Occipital lobe (tissue), 2 donors: ENCODE measurements around the gene CCT3. TPM values are rescaled to one million over a fixed set of nuclear protein-coding genes. Genes with fewer than 3 reads are reported as not detected.
"Not testable (repeated sequence)": the region's sequence is repeated elsewhere in the genome, so short reads cannot be mapped to it uniquely, and the experiment has no call there.

Experiments
- DNase-seq: peaks from one replicate; lab custom pipeline; 2025; lab: John Stamatoyannopoulos, UW
- total RNA-seq: library from RNA; depleted of rRNA; stranded (reverse); fragments of >200 nt; gene quantifications from one replicate; pipeline ENCODE4 v1.2.3, GENCODE V29; 2014

CCT3 gene
- total RNA-seq, 1 donor from 2014 or later = 352 TPM

DNA sequence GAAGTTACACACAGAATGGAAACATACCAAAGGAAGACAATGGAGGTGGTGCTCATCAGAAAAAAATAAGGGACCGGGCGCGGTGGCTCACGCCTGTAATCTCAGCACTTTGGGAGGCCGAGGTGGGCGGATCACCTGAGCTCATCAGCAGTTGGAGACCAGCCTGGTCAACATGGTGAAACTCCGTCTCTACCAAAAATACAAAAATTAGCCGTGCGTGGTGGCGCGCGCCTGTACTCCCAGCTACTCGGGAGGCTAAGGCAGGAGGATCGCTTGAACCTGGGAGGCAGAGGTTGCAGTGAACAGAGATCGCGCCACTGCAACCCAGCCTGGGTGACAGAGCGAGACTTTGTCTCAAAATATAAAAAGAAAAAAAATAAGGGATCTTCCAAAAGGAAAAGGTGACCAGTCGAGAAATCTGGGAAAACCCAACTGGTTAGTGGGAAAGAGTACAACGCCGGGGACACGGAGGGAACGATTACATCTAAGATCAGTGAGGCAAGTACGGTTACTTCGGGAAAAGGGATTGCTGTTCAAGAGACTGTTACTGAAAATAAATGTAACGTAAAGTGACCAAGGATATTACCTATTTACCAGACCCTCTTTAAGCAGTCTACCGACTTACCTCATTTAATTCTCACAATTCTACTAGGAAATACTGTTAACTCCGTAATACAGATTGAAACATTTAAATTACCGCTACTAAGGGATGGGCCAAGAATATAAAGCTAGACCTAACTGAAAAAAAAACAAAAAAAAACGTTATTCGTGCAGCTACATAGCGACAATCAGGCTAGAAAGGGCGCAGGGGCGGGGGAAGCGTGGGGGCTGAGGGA lies 822 bp downstream of the CCT3 start:
- DNase-seq = no peak

- DNase-seq = no peak
Observed at GRCh38 chr1:156336242-156336641, 1.9 kb downstream of the CCT3 start.

DNA sequence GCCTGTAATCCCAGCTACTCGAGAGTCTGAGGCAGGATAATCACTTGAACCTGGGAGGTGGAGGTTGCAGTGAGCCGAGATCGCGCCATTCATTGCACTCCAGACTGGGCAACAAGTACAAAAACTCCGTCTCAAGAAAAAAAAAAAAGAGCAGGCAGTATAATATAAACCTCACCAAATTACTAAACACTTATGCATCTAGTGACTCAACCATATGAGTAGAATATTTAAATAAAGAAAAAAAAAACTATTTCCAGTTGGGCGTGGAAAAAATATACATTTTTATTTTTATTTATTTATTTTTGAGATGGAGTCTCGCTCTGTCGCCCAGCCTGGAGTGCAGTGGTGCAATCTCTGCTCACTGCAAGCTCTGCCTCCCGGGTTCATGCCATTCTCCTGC lies 14.9 kb downstream of the CCT3 start:
- DNase-seq = not testable (repeated sequence)

DNA sequence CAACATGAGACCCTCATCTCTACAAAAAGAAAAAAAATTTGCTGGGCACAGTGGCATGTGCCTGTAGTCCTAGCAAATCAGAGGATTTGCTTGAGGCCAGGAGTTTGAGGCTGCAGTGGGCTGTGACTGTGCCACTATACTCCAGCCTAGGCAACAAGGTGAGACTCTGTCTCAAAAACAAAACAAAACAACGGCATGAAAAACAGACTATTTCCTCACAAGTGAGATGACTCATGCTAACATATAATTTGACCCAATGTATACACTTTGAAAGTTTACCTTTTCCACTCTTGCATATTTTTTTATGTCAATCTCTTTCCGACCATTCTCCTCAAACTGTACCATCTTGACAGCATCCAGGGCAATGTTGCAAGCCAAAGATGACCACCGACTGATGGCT lies 17.5 kb downstream of the CCT3 start:
- no peak for DNase-seq

DNA sequence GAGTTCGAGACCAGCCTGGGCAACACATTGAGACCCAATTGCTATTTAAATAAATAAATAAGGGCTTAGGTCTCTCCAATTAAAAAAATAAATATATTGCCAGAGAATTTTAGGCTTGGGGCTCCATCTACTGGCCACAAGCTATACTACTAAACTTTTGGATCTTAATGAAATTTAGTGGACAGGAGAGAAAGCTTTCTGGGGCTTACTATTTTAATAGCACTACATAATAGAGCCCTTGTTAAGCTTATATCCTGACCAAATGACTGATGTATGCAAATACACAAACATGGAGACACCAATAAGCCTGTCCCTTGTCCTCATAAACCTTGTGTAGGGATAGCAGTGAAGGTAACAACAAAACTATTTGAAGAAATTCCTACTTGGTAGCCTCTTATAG lies 18.4 kb downstream of the CCT3 start:
- DNase-seq = no peak

- no peak for DNase-seq
Observed at GRCh38 chr1:156316909-156317308, 21.2 kb downstream of the CCT3 start.

DNA sequence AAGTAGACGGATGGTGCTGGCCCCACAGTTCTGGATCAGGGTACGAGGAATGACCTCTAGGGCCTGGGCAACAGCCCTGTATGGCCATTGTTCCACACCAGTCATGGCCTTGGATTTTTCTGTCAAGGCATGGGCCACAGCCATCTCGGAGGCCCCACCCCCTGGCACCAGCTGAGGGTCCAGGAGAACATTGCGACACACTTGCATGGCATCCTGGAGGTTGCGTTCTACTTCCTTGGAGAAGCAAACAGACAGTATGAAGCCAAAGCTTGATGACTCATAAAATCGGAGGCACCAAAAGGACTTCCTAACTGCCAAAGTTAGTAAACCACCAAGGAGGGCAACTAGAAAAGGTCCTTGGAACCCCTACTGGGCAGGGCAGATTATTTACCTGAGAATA lies 27.1 kb downstream of the CCT3 start:
- DNase-seq = no peak

DNA sequence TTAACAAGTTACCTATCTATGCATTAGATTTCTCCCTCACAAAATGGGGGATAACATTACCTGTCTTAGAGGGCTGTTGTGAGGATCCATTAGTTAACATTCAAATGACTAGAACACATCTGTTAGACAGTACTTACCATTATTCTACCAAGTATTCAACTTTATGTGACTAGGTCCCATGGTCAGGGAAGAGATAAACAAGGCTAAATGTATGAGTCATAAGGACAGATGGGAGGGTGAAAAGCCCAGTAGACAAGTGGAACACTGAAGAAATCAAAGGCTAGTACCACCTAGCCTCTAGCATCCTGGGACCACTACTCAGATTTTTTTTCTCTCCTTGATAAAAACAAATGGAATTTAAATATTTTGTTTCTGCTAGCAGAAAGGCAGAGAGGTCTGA lies 30.0 kb downstream of the CCT3 start:
- DNase-seq = no peak

DNA sequence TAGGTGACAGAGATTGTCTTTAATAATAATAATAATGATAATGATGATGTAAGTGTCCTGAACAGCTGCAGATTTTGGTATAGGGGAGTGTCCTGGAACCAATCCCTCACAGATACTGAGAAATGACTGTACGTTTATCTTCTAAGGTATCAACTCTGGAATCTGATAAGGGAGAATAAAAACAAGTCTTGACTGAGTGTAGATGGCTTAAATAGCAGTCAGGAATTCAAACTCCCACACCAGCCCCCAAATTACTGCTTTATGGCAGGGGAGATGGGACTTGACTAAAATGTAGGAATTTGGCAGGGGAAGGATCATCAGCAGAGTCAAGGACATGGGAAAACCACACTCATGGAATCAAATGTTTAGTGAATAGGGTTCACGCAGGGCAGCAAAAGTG lies 32.9 kb downstream of the CCT3 start:
- DNase-seq = no peak

GRCh38 chr1:156303241-156303640 lies 34.9 kb downstream of the CCT3 start:
- DNase-seq = no peak

- DNase-seq = no peak
Observed at GRCh38 chr1:156298852-156299357, 39.2 kb downstream of the CCT3 start, which contains the start of gene VHLL. VHLL (minus strand) TSS chr1:156299307; CDS start chr1:156299189, 118 bp downstream.

DNA sequence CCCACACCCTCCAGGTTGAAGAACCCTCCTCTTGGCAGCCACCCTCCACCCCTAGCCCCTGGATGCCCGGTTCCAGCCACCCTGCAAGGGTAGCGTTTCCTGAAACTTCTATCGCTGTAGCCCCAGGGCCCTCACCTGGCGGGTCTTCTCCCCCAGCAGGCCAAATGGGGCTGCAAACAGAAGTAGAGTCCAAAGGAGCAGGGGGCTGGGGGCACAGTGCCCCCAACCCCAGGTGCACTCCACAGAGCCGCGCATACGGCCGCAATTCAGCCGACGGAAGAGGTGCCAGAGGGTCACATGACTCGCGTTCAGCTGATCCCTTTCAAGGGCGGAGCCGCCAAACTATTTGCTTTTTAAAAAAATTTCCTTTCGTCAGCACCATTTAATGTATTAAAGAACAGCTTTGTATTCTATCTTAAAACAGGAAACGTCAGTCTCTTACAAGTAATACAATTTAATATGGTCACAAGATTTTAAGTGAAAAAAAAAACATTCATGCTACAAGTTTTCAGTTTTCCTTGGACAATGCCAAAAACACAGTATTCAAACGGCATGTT lies 42.6 kb downstream of the CCT3 start, which contains the start of gene GLMP:
Gene GLMP (minus strand): TSS at position 289 of the 557 bp plus-strand sequence. CDS start 34 bp downstream, at position 255.
- peak; percentile 25 for DNase-seq

GRCh38 chr1:156293895-156294294 lies 44.2 kb downstream of the CCT3 start:
- DNase-seq = no peak

- DNase-seq = no peak
Observed at GRCh38 chr1:156293098-156293434, 45.0 kb downstream of the CCT3 start.

- DNase-seq = peak; percentile 78
Observed at GRCh38 chr1:156291226-156292061, 46.6 kb downstream of the CCT3 start.

DNA sequence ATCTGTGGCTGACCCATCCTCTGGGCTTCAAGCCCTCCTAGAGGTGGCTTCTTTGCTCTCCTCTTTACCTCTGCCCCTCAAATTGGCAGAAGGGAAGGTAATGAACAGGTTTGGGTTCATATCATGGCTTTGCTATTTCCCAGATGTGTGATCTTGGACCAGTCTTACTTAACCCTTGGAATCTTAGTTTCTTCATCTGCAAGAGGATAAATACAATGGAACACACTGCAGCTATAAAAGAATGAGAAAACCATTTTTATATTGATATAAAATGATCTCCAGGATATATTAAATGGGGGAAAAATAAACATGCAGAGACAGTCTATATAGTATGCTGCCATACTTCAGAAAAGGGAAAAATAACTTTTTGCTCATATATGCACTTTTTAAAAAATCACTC lies 48.2 kb downstream of the CCT3 start:
- no peak for DNase-seq

- no peak for DNase-seq
Observed at GRCh38 chr1:156286061-156286460, 52.0 kb downstream of the CCT3 start.

DNA sequence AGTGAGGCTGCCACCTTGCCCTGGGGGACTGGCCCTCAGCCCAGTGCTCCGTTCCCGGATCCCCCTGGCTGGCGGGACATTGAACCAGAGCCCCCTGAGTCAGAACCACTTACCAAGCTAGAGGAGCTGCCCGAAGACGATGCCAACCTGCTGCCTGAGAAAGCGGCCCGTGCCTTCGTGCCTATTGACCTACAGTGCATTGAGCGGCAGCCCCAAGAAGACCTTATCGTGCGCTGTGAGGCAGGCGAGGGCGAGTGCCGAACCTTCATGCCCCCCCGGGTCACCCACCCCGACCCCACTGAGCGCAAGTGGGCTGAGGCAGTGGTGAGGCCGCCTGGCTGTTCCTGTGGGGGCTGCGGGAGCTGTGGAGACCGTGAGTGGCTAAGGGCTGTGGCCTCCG lies 52.7 kb downstream of the CCT3 start:
- no peak for DNase-seq

GRCh38 chr1:156284757-156285156 lies 53.3 kb downstream of the CCT3 start:
- no peak for DNase-seq

DNA sequence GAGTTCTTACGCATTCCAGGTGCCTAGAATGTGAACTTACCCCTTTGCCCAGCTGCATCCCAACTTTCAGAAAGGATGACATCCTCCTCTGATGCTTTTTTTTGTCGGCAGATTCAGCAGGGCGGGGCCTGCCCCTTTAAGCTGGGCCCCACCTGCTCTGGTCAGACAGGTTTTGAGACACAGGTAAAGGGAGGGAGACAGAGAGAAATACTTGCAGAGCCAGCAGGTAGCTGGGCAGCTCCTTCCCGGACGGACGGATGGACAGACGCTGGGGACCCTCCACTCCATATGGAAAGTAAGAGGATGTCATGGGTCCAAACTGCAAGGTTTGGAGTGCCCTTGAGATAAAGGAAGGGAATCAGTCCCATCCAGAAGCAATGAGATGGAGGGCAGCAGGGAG lies 54.0 kb downstream of the CCT3 start, which contains the start of gene TMEM79:
Gene TMEM79 (plus strand): TSS at position 214 of the 400 bp plus-strand sequence. CDS start 902 bp downstream, outside the sequence.
- no peak for DNase-seq

- DNase-seq = no peak
Observed at GRCh38 chr1:156283521-156283920, 54.6 kb downstream of the CCT3 start.
